ENCODE data around the gene NCF4.

NCF4 gene

DNA sequence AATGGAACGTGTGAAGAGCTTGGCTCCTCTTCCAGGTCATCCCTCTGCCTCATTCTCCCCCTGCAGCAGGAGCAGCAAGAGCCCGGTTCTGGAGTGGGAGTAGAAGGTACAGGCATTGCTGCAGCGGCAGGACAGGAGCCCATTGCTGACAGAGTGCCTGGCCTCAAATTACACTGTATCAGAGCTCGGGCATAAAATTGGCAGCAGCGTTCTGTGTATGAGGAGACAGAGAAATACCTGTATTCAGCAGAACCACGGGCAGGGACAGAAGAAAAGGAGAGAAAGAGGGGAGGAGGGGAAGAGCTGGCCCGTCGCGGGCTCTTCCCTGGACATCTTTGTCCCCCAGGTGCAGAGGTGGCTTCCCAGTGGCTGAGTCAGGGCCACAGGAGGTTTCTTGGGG, 2.6 kb upstream of the NCF4 start:
- DNase-seq (ENCODE audit: insufficient read length) (no peak), FAIRE-seq (no peak)
- no peak for TF ChIP-seq TAF1 (IDR thresholded peaks at IDR 0.05; ENCODE audit: borderline replicate concordance, low read depth, low read length)
- no peak for TF ChIP-seq POLR2A (IDR thresholded peaks at IDR 0.05; ENCODE audit: low read depth, low read length)
- no peak for TF ChIP-seq POLR2AphosphoS5 (IDR thresholded peaks at IDR 0.05; ENCODE audit: low read depth, low read length)

DNA sequence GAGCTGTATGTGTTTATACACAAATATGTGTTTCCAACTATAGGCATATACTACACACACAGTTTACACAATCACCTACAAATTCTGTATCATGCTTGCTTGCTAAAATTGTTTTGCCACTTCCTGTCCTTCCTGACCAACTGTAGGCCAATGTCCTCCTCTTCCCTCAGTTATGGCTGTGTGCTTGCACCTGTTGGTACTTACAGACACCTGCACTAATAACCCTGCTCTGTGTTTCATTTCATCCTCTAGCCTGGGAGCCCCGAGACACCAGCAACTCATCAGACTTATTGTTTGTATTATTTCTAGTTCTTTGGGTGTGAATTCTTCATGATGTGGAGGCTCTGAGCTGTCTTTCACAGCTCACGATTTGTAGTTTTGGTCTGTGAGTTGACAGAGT, 1.8 kb upstream of the NCF4 start:
- DNase-seq (ENCODE audit: insufficient read length) (no peak), FAIRE-seq (peak; percentile 87)
- TF ChIP-seq TAF1 (IDR thresholded peaks at IDR 0.05; ENCODE audit: borderline replicate concordance, low read depth, low read length): no peak
- no peak for TF ChIP-seq POLR2A (IDR thresholded peaks at IDR 0.05; ENCODE audit: low read depth, low read length)
- no peak for TF ChIP-seq POLR2AphosphoS5 (IDR thresholded peaks at IDR 0.05; ENCODE audit: low read depth, low read length)

DNA sequence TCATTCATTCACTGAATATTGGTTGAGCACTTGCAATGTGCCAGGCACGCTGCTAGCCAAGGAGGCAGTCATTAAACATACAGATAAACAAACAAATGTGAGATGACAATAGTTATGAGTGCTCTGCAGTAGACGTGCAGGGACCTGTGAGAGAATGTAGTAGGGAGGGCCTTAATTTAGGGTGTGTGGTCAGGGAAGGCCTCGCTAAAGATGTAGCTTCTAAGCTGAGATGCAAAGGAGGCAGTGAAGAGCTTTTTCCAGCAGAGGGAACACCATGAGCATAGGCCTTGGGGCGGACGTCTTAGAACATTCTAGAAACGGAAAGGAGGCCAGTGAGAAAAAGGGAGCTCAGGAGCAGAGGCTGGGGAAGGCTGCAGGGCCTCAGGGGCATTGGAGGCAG, 789 bp upstream of the NCF4 start:
- FAIRE-seq (no peak), DNase-seq (ENCODE audit: insufficient read length) (no peak)
- no peak for TF ChIP-seq POLR2AphosphoS5 (IDR thresholded peaks at IDR 0.05; ENCODE audit: low read depth, low read length)
- no peak for TF ChIP-seq POLR2A (IDR thresholded peaks at IDR 0.05; ENCODE audit: low read depth, low read length)
- no peak for TF ChIP-seq TAF1 (IDR thresholded peaks at IDR 0.05; ENCODE audit: borderline replicate concordance, low read depth, low read length)

DNA sequence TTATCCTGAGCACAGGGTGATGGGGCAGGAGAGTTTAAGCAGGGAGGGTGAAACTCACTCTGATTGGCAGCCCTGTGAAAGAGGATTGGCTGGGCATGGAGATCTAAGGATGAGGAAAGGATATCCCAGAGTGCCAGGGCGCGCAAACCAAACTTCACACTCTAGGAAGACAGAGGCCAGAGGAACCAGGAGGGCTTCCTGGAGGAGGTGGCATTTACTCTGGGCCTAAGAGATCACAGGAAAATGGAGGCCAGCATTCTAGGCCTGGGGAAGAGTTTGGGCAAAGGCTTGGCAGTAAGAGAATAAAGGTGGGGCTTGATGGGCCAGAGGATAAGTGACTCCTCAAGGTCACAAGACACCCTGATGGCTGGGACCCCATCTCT, 377 bp upstream of the NCF4 start:
- TF ChIP-seq POLR2A (IDR thresholded peaks at IDR 0.05; ENCODE audit: low read depth, low read length) (no peak), TAF1 (IDR thresholded peaks at IDR 0.05; ENCODE audit: borderline replicate concordance, low read depth, low read length) (no peak), POLR2AphosphoS5 (IDR thresholded peaks at IDR 0.05; ENCODE audit: low read depth, low read length) (no peak)
- DNase-seq (ENCODE audit: insufficient read length): no peak
- no peak for FAIRE-seq

DNA sequence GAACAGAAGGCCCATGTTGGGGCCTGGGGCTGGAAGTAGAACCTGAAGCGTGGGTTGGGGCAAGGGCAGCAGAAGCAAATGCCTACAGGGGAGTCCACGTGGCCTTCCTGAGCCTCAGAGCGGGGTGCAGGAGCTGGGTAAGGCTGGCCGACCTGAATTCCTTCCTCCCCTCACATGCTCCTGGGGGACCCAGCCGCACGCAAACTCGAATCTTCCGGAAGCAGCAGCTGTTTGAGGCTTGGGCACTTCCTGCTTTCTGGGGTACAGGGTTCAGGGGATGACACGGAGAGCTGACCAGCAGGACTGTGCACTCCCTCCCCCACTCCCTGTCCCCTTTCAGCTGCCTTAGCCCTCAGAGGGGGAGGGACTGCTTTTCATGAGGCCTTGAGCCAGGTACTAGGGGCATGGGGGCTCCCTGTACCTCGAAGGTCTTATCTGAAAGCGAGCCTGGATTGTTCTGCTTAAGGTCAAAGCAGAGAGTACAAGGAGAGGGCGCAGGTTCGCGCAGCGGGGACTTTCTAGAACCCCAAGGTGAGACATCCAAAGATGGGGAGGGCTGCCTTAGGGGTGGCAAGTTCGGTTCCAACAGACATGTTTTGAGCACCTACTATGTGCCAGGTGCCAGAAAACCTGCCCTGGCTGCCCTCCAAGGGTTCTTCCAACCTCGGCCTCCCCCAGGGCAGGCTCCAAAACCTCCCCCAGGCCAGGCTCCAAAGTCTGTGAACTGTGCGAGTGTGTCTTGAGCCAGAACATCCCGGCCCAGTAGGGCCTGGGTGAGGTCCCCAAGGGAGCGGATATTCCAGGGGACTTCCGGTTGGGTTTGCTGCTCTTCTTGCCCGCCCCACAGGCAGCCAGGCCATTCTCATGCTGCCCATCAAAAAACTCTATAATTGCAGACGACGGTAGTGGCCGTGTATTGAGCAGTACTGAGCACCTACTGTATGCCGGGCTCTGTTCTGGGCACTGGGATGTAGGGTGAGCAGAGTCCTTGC, 1.7 kb downstream of the NCF4 start:
- DNase-seq (ENCODE audit: insufficient read length): peak; percentile 62
- peak; percentile 69 for TF ChIP-seq POLR2AphosphoS5 (IDR thresholded peaks at IDR 0.05; ENCODE audit: low read depth, low read length)
- TF ChIP-seq TAF1 (IDR thresholded peaks at IDR 0.05; ENCODE audit: borderline replicate concordance, low read depth, low read length): no peak
- TF ChIP-seq POLR2A (IDR thresholded peaks at IDR 0.05; ENCODE audit: low read depth, low read length): peak; percentile 72
- peak; percentile 90 for FAIRE-seq

DNA sequence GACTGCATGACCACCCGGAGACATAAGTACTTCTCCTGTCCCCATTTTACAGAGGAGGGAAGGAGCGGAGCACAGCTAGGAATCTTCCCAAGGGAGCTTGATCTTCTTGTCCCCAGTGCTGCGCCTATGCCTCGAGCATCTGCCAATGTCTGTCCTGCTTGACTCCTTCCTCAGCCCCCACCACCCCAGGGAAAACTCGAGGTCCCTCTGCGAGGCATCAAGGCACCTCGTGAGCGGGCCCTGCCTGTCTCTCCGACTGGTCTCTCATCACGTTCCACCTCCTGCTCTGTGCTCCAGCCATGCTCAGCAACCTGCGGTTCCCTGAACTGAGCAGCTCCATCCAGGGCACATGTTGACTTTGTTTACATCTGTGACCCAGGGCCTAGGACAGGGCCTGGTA, 2.5 kb downstream of the NCF4 start:
- DNase-seq (ENCODE audit: insufficient read length): no peak
- TF ChIP-seq POLR2AphosphoS5 (IDR thresholded peaks at IDR 0.05; ENCODE audit: low read depth, low read length): no peak
- no peak for TF ChIP-seq TAF1 (IDR thresholded peaks at IDR 0.05; ENCODE audit: borderline replicate concordance, low read depth, low read length)
- no peak for TF ChIP-seq POLR2A (IDR thresholded peaks at IDR 0.05; ENCODE audit: low read depth, low read length)
- no peak for FAIRE-seq

DNA sequence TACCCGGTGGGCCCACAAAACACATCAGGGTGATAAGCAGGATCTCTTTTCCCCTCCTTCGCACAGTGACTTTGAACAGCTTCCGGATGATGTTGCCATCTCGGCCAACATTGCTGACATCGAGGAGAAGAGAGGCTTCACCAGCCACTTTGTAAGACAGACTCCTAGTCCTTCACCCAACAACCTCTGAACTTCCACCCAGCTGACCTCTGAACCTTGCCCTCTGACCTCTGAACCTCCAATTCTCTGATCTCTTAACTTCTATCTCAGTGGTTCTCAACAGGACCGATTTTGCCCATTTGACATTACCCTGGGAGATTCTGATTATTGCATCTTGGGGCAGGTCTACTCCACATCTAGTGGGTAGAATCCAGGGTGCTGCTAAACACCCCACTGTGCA, 3.2 kb downstream of the NCF4 start:
- TF ChIP-seq POLR2A (IDR thresholded peaks at IDR 0.05; ENCODE audit: low read depth, low read length) (no peak), POLR2AphosphoS5 (IDR thresholded peaks at IDR 0.05; ENCODE audit: low read depth, low read length) (no peak), TAF1 (IDR thresholded peaks at IDR 0.05; ENCODE audit: borderline replicate concordance, low read depth, low read length) (no peak)
- no peak for DNase-seq (ENCODE audit: insufficient read length)
- FAIRE-seq: no peak

DNA sequence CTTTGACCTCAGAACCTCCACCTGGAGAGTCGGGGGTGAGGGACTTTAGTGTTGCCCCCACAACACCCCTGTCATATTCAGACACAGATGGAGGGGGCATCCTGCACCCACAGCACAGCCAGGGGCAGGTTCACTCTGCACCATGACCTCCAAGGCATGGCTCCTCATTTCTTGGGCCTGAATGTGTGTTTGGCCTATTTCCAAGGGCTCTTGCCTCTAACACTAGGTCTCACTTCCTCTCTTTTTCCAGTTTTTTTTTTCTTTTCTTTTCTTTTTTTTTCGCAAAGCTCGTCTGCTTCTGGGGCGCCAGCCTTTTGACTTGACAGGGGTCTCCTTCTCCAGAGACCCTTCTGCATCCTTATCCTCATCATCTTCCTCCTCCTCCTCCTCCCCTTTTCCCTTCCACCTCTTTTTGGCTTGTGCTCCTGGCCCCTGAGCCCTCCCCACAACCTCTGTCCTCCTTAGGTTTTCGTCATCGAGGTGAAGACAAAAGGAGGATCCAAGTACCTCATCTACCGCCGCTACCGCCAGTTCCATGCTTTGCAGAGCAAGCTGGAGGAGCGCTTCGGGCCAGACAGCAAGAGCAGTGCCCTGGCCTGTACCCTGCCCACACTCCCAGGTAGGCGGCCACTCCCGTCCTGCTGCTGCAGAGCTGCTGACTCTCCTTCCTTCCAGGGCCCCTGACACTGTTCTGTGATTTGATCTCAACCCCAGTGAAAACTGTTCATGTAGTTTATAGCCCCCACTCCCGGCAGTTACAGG, 3.8 kb downstream of the NCF4 start:
- DNase-seq (ENCODE audit: insufficient read length) (no peak), FAIRE-seq (no peak)
- TF ChIP-seq POLR2A (IDR thresholded peaks at IDR 0.05; ENCODE audit: low read depth, low read length) (no peak), POLR2AphosphoS5 (IDR thresholded peaks at IDR 0.05; ENCODE audit: low read depth, low read length) (no peak), TAF1 (IDR thresholded peaks at IDR 0.05; ENCODE audit: borderline replicate concordance, low read depth, low read length) (no peak)

DNA sequence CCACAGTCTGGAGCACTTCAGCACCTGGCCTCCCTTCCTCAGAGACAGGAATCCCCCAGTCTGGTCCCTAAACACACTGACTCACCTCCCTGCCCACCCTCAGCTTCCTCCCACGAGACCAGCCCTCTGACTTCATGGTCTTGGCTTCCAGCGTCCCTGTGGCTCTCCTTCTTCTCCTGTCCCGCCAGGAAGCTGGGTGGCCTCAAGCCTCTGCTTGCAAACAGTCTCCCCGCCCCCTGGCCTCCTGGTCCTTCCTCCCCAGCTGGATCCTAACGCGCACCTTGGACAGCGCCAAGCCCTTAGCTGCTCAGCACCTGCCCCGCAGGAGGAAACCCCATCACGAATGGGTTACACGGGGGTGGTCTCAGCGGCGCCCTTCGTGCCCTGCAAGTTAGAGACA, 4.5 kb downstream of the NCF4 start:
- no peak for TF ChIP-seq POLR2A (IDR thresholded peaks at IDR 0.05; ENCODE audit: low read depth, low read length)
- TF ChIP-seq POLR2AphosphoS5 (IDR thresholded peaks at IDR 0.05; ENCODE audit: low read depth, low read length): no peak
- TF ChIP-seq TAF1 (IDR thresholded peaks at IDR 0.05; ENCODE audit: borderline replicate concordance, low read depth, low read length): no peak
- no peak for FAIRE-seq

DNA sequence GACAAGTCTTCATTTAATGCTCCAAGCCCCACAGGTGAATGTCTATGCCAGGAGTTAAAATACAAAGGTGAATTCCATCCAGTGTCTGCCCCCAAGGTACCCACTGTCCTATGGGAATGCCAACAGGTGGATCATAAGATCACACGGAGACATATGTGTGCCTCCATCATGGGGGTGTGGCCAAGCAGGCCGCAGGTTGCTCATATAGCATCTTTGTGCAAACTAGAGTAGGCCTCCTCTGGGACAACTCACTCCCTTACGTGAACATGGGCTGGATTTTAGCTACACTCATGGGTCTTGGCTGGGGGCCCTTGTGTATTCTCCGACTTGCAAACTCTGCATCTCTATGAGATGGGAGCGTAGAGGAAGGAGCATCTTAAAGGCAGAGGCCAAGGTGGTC, 6.9 kb downstream of the NCF4 start:
- TF ChIP-seq TAF1 (IDR thresholded peaks at IDR 0.05; ENCODE audit: borderline replicate concordance, low read depth, low read length): no peak
- TF ChIP-seq POLR2AphosphoS5 (IDR thresholded peaks at IDR 0.05; ENCODE audit: low read depth, low read length): no peak
- FAIRE-seq (no peak), DNase-seq (ENCODE audit: insufficient read length) (no peak)

More for the DNA sequence above, 4.5 kb downstream of the NCF4 start:
- no peak for DNase-seq (ENCODE audit: insufficient read length)

DNA sequence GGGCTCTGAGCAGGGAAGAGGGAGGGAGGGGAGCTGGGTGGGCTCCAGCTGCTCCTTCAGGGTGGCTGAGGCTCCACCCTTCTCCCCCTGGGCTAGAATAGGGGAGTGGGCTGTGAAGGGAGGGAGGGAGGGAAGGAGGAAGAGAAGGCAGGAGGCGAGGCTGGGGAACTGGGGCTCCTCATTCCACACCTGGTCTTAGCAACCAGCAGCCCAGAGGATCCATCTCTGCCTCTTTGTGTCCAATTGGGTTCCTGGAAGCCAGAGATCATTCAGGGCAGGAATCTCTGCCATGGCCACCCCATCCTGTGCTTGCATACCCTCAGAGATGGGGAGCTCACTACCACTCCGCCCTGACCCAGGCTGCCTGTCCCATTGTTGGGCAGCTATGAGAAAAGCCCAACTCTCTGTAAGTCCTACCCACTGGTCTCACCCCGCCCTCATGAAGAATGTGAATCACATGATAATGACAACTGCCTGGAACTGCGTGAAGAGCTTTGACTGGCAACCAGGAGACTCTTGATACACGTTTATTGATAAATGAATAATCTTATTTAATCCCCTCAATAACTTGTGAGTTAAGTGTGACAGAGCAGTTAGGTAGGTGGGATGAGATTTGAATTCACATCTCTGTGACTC, 7.9 kb downstream of the NCF4 start:
- TF ChIP-seq TAF1 (IDR thresholded peaks at IDR 0.05; ENCODE audit: borderline replicate concordance, low read depth, low read length) (no peak), POLR2A (IDR thresholded peaks at IDR 0.05; ENCODE audit: low read depth, low read length) (no peak), POLR2AphosphoS5 (IDR thresholded peaks at IDR 0.05; ENCODE audit: low read depth, low read length) (no peak)
- DNase-seq (ENCODE audit: insufficient read length) (no peak), FAIRE-seq (no peak)
